Progenitor cell of endocrine pancreas (in vitro differentiated cells): Measurements from ENCODE around the gene COMT. TPM values are rescaled to one million over a fixed set of nuclear protein-coding genes. Genes with fewer than 3 reads are reported as not detected.

Experiments used
- DNase-seq: peaks from one replicate; pipeline ENCODE4 v3.0.0; 2021; ENCODE audit warnings: low spot score; ENCODE audit not compliant: unreplicated experiment
- H3K27ac Mint-ChIP-seq: 2 replicates; pipeline ENCODE4 v1.8.0; 2021; ENCODE audit warnings: mild to moderate bottlenecking, moderate library complexity, mixed read lengths
- H3K27me3 Mint-ChIP-seq: 2 replicates; pipeline ENCODE4 v1.8.0; 2021; ENCODE audit warnings: mixed read lengths
- H3K36me3 Mint-ChIP-seq: 2 replicates; pipeline ENCODE4 v1.8.0; 2022; ENCODE audit warnings: mixed read lengths; ENCODE audit not compliant: insufficient read depth
- H3K4me1 Mint-ChIP-seq: 2 replicates; pipeline ENCODE4 v1.8.0; 2021; ENCODE audit warnings: low read depth, mixed read lengths
- H3K4me3 Mint-ChIP-seq: 2 replicates; pipeline ENCODE4 v1.8.0; 2021; ENCODE audit warnings: low read depth, mild to moderate bottlenecking, moderate library complexity, mixed read lengths
- H3K9me3 Mint-ChIP-seq: 2 replicates; pipeline ENCODE4 v1.8.0; 2021; ENCODE audit warnings: low read depth, mixed read lengths
- CTCF ChIP-seq: fragments of 200-600 bp; sonication (generic); IDR thresholded peaks from one replicate; pipeline ENCODE4 v1.5.0; 2021; ENCODE audit warnings: antibody characterized with exemption, mild to moderate bottlenecking; ENCODE audit not compliant: unreplicated experiment
- microRNA-seq: library from miRNA; unstranded; fragments of <30 nt; microRNA quantifications from one replicate; pipeline ENCODE4 v1.1.0, GENCODE V29; 2020; ENCODE audit warnings: borderline number of aligned reads; ENCODE audit not compliant: unreplicated experiment
- total RNA-seq: library from RNA; stranded (reverse); gene quantifications from 2 replicates; pipeline ENCODE4 v1.2.1, GENCODE V29; 2021

COMT gene
- total RNA-seq, 1 donor from 2014 or later: 48.7 TPM

DNA sequence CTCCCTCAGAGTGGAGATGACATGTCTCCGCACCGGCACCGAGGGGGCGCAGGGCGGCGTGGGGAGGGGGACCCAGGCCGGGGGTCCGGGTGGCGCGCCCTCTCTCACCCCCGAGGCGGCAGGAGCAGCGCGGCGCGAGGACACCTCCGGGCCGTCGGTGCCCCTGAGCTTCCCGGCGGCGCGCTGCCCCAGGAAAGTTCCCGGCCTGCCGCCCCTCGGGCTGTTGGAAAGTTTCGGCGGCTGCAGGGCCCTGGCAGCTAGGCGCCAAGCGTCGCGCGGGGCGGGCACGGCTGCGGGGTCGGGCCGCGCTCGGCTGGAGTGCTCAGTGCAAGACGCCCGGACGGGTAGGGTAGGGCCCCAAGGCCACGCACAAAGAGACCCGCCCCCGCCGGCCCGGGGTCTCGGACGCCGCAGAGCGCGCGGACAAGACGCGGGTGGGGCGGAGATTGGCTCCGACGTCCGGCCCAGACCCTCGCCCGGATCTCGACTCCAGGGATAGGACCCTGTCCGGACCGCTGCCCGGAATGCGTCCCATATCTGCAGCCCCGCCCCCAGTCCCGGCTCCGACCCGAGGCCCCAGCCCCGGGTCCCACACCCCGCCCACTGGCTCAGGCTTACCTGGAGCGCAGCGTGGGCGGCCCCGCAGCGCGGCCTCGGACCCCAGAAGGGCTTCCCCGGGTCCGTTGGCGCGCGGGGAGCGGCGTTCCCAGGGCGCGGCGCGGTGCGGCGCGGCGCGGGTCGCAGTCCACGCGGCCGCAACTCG lies 74.6 kb downstream of the COMT start:
- H3K36me3 Mint-ChIP-seq: no peaks in the 10 kb centered on the region
- no peak for TF ChIP-seq CTCF
- H3K4me3 Mint-ChIP-seq: no peak overlapping the region
- H3K9me3 Mint-ChIP-seq: no peaks in the 10 kb centered on the region
- DNase-seq: peak; percentile 31
- peaks cover 44% of the 10 kb centered on the region for H3K27me3 Mint-ChIP-seq
- H3K4me1 Mint-ChIP-seq: peaks cover 4% of the 10 kb centered on the region
- H3K27ac Mint-ChIP-seq: no peak overlapping the region

- Mint-ChIP-seq H3K36me3 (no peaks in the 10 kb centered on the region), H3K27ac (no peak within 1 kb of the TSS), H3K27me3 (peaks cover 44% of the 10 kb centered on the region)
Measured at GRCh38 chr22:20016734-20017621, 75.4 kb downstream of the COMT start, which contains the start of gene ARVCF. Gene ARVCF (minus strand): TSS chr22:20016823. CDS start chr22:19990794, 26,029 bp downstream.

DNA sequence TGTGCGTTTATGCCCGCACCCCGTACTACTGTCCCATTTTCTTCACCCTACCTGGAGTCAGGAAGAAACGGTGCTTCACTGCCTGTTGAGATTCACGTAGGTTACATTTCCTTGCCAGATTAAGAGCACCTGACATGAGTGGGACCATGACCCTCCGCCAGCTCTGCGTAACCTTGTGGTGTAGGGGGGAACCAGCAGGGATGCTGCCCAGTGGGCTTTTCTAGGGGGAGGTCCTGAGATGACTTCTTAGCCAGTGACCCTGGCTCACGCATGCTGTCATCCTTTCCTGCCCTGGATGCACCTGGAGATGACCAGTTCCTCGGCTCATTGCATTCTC lies 76.0 kb downstream of the COMT start:
- H3K36me3 Mint-ChIP-seq: no peaks in the 10 kb centered on the region
- H3K4me3 Mint-ChIP-seq: peak overlapping the region; percentile 74
- H3K4me1 Mint-ChIP-seq: peaks cover 10% of the 10 kb centered on the region
- H3K27ac Mint-ChIP-seq: no peak overlapping the region
- peaks cover 44% of the 10 kb centered on the region for H3K27me3 Mint-ChIP-seq
- no peak for TF ChIP-seq CTCF
- no peak for DNase-seq
- no peaks in the 10 kb centered on the region for H3K9me3 Mint-ChIP-seq

More at GRCh38 chr22:20016734-20017621, 75.4 kb downstream of the COMT start, which contains the start of gene ARVCF:
- Mint-ChIP-seq H3K9me3 (no peaks in the 10 kb centered on the region), H3K4me1 (peaks cover 7% of the 10 kb centered on the region), H3K4me3 (peak within 1 kb of the TSS; percentile 74)
- peak; percentile 19 for TF ChIP-seq CTCF
- DNase-seq: peak; percentile 87

GRCh38 chr22:20018001-20018400 lies 76.4 kb downstream of the COMT start:
- H3K27me3 Mint-ChIP-seq: peaks cover 44% of the 10 kb centered on the region
- TF ChIP-seq CTCF: no peak

More at GRCh38 chr22:20018001-20018400, 76.4 kb downstream of the COMT start:
- Mint-ChIP-seq H3K27ac (no peak overlapping the region), H3K4me1 (peaks cover 10% of the 10 kb centered on the region), H3K9me3 (no peaks in the 10 kb centered on the region), H3K36me3 (no peaks in the 10 kb centered on the region), H3K4me3 (peak overlapping the region; percentile 74)
- no peak for DNase-seq

Small RNAs within 50 kb of the gene (microRNA-seq; reads per million reads assigned to microRNA genes)
- gene MIR4761: not detected

Other genes with a start within 250 kb of the COMT start
- 32.0 and 34.5 TPM in 2 replicates for gene SEPTIN5, start 227.3 kb upstream of the COMT start, total RNA-seq
- 5.8 and 7.7 TPM in 2 replicates for gene GP1BB, start 218.2 kb upstream of the COMT start, total RNA-seq
- gene TBX1, start 181.0 kb upstream of the COMT start, total RNA-seq: 4.2 and 5.9 TPM in 2 replicates
- 9.0 and 9.9 TPM in 2 replicates for gene GNB1L, start 86.9 kb upstream of the COMT start, total RNA-seq
- 27.2 and 27.4 TPM in 2 replicates for gene RTL10, start 86.9 kb upstream of the COMT start, total RNA-seq
- gene TXNRD2, start within 50 bp of the COMT start, total RNA-seq: 14.0 and 14.3 TPM in 2 replicates
- 95.3 and 101 TPM in 2 replicates for gene ARVCF, start 75.1 kb downstream of the COMT start, total RNA-seq
- 19.9 and 21.8 TPM in 2 replicates for gene TANGO2, start 79.3 kb downstream of the COMT start, total RNA-seq
- gene DGCR8, start 138.5 kb downstream of the COMT start, total RNA-seq: 75.8 and 79.8 TPM in 2 replicates
- 217 and 219 TPM in 2 replicates for gene RANBP1, start 174.3 kb downstream of the COMT start, total RNA-seq
- 78.5 and 86.5 TPM in 2 replicates for gene TRMT2A, start 175.5 kb downstream of the COMT start, total RNA-seq
- 82.1 and 83.5 TPM in 2 replicates for gene ZDHHC8, start 190.0 kb downstream of the COMT start, total RNA-seq
- gene CCDC188, start 209.3 kb downstream of the COMT start, total RNA-seq: 3.3 and 4.0 TPM in 2 replicates